OCI-LY3 (cell line): ENCODE measurements around the gene PMVK.

Experiments used
- EZH2phosphoT487 ChIP-seq: fragments of 200-600 bp; shearing (Covaris generic); IDR thresholded peaks from 2 replicates; pipeline ENCODE4 v1.6.1; 2018; ENCODE audit warnings: antibody characterized with exemption, mixed run types, low read depth
- TF ChIP-seq, protein P1 (sequence below): fragments of 200-600, 300-600 bp; sonication (generic); IDR thresholded peaks from 2 replicates; pipeline ENCODE4 v1.5.1; 2014; ENCODE audit warnings: antibody characterized with exemption, low read length, low read depth

DNA sequence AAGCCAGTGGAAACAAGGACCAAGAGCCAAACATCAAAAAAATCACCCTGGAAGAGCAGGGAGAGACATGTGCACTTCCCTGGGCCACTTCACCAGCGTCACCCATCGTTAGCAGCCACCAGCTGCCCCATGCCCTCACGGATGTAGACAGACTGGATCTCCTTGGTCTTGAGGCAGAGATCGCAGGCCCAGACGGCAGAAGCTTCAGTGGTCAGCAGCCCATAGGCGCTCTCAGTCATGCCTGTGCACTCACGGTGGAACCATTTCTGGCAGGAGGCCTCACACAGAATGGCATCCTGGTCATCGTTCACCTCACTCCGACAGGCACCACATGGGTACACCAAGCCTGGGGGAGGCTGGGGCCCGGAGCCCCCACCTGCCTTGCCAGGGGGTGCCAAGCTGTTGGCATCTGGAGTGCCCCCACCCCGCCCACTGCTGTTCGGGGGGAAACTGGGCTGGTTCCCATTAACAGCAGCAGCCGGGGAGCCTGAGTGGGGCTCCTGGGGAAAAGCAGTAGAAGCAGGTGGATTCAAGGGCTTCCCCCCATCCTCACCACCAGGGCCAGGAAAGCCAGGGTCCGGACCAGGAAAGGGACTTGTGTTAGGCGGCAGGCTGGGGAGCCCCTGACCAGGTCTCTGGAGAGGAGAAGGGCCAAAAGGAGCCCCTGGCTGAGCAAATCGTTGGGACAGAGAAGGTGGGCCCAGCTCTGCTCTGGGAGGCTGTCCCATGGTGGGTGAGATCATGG lies 22.3 kb upstream of the PMVK start:
- TF ChIP-seq, protein P1, sequence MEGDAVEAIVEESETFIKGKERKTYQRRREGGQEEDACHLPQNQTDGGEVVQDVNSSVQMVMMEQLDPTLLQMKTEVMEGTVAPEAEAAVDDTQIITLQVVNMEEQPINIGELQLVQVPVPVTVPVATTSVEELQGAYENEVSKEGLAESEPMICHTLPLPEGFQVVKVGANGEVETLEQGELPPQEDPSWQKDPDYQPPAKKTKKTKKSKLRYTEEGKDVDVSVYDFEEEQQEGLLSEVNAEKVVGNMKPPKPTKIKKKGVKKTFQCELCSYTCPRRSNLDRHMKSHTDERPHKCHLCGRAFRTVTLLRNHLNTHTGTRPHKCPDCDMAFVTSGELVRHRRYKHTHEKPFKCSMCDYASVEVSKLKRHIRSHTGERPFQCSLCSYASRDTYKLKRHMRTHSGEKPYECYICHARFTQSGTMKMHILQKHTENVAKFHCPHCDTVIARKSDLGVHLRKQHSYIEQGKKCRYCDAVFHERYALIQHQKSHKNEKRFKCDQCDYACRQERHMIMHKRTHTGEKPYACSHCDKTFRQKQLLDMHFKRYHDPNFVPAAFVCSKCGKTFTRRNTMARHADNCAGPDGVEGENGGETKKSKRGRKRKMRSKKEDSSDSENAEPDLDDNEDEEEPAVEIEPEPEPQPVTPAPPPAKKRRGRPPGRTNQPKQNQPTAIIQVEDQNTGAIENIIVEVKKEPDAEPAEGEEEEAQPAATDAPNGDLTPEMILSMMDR, result no peak
- no peak for TF ChIP-seq EZH2phosphoT487
